IPS DF 4.7 (cell line): Measurements from ENCODE around the gene USH2A.
"Not testable (repeated sequence)": the region's sequence is repeated elsewhere in the genome, so short reads cannot be mapped to it uniquely, and the experiment has no call there.

Experiments used
- DNase-seq: peaks from one replicate; pipeline ENCODE4 v3.0.0-alpha.2; 2013; ENCODE audit warnings: low spot score; ENCODE audit errors: extremely low read depth

Gene USH2A

DNA sequence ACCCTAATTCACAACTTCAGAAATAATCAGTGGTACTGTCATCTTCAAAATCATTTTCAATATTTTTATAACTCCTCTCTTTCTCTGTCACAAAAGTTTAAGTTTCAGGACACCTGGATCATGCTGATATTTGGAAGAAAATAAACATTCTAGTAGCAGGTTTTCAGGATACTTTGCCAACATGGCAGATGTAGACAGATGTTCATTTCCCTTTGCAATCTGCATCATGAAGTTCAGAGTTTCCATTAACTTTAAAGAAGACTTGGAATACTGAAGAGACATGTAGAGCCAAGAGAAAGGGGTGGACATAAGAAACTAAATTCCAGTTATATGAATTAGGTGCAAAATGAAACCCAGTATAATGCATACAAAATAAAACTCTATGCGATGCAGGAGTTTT lies 218.1 kb downstream of the USH2A start:
- DNase-seq, result no peak

DNA sequence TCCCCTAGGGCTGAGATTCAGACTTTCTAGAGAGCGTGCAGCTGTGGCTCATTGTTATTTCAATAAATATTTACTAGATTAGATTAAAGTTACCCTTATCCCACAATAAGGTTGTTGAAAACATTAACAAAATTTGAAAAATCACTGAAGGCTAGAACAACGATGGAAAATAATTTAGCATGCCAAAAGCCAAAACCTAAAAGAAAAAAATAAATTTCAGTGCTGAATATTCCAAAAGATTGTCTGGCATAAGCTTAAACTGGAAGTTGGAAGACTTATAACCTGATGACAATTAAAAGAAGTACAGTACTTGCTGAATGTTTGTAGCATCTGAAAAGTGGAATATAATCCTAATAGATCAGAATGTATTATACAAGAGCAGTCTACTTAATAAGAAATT lies 221.3 kb downstream of the USH2A start:
- DNase-seq, result no peak

DNA sequence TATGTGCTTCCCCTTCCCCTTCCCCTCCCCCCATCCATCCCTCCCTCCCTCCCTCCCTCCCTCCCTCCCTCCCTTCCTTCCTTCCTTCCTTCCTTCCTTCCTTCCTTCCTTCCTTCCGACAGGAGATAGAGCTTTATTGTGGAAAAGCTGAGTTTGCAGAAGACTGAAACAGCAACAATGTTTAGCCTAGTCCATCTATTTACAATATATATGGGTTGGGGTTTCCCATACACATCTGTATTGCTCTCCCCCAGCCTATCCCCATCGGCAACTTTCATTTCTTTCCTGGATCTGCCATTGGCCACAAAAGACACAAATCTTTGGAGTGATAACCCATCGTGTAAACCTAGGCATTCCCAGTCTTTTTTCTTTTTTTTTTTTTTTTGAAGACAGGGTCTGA lies 222.3 kb downstream of the USH2A start:
- no peak for DNase-seq

DNA sequence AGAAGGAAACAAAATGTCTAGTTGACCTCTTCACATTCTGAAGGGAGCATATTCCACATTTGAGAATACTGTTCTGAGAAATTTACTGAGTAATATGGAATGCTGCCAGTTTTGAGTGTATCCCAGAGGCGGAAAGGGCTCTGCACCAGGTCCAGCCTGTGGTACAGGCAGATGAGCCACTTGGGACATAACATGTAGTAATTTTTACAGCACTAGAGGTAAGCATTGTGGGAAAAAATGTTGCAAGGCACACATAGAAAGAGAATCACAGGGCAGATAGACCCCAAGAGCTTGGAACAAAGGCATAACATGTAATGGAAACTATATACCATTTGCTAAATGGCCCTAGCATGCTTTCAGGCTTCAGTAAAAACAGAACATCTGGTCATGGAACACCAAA lies 228.5 kb downstream of the USH2A start:
- DNase-seq, result no peak

- DNase-seq, result no peak
Measured at GRCh38 chr1:216193839-216194443, 229.3 kb downstream of the USH2A start.

- DNase-seq, result no peak
Measured at GRCh38 chr1:216190438-216190837, 232.8 kb downstream of the USH2A start.

DNA sequence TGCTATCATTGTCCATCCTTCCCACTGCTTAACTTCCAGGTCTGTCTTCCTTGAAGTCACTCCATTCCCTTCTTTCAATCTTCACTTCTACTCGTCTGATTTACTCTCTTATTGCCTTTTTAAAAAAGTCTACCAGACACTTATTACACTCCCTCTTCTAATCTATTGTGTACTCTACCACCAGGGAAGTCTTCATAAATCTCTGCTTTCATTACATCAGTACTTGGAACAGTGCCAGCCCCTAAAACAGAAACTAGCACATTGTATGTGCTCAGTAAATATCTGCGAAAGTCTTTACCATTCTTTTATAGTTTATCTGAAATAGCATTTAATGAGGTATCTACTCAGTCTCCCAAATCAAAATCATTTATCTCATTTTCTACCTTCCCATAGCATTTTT lies 236.4 kb downstream of the USH2A start:
- no peak for DNase-seq

- no peak for DNase-seq
Measured at GRCh38 chr1:216186141-216186540, 237.1 kb downstream of the USH2A start.

- DNase-seq, result no peak
Measured at GRCh38 chr1:216184126-216184680, 239.0 kb downstream of the USH2A start.

- DNase-seq, result no peak
Measured at GRCh38 chr1:216183454-216183853, 239.8 kb downstream of the USH2A start.

DNA sequence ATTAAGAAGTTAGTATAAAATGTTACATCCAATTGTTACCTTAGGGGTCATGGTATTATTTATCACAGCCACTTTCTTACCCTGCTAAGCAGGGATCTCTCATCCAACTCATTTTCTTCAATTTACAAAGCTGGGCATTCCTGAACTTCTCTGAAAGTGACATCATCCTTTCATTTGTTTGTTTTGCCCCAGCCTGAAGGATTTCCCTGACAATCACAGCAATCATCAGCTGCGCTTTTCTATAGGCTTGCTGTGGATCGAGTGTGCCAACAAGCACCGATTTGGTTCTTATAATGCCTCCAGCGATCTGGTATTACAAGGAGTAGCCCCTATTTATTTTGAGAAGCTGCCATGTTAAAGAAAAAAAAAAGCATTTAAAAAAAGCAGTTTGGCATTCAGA lies 240.2 kb downstream of the USH2A start:
- peak; percentile 86 for DNase-seq

DNA sequence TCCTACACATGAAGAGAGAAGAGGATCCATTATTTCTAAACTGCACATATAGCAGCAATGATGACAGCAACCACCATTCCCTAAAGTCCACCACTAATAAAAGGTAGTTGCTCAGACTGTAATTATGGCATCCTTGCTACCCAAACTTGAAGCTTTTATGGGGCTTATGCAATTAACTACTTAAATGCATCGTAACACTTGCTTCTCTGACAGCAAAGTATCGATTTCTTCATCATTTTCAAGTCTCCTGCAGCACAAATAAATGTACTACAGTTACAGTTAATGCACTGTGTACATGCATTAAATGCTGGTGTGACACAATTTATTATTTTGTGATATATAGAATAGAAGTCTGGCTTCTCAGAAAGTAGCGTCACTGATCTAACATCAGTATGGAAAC lies 241.7 kb downstream of the USH2A start:
- DNase-seq, result no peak

DNA sequence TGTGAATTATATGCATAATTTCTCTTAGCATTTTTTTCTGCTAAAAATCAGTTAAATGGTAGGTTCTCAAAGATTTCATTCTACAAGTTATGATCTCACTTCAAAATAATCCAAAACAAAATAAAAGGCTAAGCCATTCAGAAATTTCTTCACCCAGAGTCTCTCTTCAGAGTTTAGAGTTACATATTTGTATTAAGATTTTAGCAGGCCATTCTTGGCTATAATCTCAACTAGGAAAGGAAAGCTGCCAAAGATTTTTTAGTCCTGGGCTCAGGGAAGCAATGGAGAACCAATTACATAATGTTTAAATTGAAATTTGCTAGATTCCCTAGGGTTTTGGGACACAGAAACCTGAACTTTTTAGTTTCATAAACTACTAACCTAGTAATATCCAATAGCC lies 245.0 kb downstream of the USH2A start:
- DNase-seq, result no peak

GRCh38 chr1:216176970-216177369 lies 246.3 kb downstream of the USH2A start:
- no peak for DNase-seq

DNA sequence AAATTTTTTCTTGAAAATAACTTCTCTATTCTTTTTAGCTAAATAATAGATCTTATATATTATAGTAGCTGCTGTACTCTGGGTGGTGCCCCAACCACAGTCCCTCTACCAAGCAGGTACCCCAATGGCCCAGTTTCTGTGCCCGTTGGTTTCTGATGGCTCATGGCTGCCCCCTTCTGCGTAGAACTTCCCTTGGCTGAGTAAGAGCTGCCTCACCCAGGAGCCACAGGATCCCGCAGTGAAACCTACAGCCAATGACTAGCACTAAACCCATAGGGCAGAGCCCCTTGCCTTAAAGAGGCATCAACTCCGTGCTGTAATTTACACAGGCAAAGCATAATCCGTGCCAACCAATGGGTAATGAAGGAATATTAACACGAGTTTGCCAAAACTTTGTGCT lies 247.5 kb downstream of the USH2A start:
- DNase-seq, result no peak

DNA sequence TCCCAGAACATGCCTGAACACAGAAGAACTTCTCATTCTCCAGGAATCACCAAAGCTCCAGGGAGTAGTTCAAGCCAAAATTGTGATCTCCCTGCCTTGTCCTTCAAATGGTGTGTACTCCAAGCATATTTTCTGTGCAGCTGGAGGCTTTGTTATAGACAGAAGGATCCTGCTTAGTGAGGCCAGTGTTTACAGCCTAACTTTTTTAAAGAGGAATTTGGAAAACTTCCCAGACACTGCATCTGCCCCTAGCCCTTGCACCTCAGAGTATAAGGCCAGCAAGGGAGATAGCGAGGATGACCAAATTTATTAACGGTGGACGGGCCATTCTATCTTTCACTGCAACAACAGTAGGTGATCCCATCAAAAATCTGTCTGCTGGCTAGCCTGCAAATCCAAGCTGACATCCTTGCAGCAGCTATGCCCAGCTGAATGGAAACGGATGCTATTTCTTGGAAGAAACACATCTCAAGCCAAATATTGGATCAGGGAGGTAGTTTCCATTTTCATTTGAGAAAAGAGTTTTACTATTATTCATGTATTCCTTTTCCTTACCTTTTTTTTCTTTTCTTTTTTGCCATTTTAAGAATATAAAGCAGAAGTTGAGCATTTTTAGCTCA lies 249.8 kb downstream of the USH2A start:
- DNase-seq, result no peak

- no peak for DNase-seq
Measured at GRCh38 chr1:216169351-216169750, 253.9 kb downstream of the USH2A start.

GRCh38 chr1:216168546-216168945 lies 254.7 kb downstream of the USH2A start:
- DNase-seq, result no peak

DNA sequence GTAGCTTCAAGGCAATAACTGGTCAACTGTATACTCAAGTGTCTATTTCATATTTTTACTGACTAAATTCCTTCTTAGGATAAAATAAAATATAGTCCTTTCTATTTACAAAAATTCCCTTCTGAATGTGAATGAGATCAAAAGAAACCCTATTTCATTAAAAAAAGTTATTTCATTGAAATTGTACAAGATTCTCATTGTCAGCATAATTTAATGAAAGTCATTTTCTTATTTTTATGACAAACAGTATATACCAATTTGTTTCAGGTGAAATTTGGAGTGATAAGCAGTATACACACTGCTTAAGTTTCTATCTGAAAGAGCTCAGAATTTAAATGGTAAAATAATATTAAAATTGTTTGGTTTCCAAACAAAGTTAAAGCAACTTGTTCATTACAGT lies 269.2 kb downstream of the USH2A start:
- no peak for DNase-seq

DNA sequence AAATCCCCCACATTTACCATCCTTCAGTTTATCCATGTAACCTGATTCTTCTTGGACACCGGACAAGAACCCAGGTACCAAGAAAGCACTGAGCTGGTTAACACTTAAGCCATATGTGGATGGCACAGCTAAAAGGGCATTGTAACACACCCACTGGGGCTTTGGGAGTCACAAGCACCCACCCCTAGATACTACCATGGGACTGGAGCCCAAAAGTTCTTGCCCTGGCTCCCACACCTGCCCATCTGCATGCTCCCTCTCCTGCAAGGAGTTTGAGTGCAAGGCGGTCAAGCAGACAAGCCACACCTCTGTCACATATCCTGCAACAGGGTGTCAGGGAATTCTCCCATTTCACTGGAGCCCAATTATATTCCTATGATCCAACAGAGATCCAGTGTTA lies 270.1 kb downstream of the USH2A start:
- DNase-seq, result no peak

GRCh38 chr1:216145451-216146018 lies 277.7 kb downstream of the USH2A start:
- DNase-seq, result not testable (repeated sequence)

DNA sequence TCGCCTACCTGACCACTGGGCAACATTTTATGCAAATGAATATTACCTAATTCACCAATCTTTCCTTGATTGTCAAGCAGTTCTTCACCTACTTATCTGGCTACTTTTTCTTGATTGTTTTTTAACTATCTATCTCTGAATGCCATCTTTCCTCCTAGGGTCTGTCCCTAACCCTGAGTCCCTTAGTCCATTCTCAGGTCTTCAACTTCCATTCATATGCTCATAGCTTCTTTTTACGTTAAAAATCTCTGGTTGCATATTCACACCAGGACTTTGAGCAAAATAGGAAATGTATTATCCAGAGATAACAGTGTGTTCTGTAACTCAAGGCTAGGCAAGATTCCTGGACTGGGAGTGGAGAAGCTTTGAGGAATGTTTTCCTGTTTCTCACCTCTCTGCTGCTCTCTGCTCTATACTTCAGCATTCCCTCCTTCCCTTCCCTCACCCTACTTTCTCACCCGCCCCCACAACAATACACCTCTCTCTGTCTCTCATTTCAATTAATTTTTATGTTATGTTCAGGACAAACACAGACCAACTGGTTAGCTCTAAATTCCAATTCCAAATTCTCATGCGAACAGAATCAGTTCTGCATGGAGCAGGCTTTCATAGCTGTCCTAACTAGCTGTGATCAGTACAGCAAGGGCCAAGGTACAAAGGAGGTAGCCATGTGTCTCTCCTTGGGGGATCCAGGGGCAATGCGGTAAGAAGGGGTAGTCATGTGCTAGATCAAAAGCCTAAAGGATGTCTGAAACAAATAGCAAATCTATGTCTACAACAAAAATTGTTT lies 278.4 kb downstream of the USH2A start:
- no peak for DNase-seq
